ENCODE results near the gene SYT5.

DNA sequence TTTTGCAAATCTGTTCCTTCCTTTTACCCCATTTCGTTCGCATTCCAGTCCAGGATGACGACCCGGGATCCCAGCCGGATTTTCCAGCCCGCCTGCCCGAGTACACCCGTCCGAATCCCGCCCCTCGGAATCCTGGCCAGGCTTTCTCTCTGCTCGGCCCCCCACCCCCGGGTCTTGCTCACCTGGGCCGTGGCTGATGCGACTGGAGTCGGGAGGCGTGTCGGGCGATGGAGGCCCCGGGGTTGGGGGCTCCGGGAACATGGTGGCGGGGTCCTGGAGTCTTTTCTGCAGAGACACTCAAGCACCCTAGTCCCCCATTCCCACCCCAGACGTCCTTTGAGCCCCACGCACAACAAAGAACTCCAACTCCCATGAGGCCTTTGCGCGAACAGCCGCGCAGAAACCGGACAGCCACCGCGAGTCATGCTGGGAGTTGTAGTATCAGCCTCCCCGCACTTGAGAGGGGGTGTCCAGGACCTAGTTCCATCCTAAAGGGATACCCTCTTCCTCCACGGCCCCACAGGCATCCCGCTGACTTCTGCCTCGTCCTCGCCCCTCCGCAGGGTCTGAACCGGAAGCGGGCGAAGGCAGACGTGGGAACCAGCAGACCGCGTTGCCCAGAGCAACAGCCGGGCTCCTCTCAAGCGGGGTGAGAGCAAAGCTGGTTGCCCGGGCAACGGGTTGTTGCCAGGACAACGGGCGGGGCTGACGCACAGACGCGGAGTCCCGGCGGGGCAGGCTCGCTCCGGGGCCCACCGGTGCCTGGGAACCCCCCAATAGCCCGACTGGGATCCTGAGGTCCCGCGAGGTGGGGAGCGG is 1.1 kb downstream of the SYT5 start:
- TF ChIP-seq CTCF (IDR thresholded peaks at IDR 0.05): no peak
- no peak for TF ChIP-seq POLR2AphosphoS5 (IDR thresholded peaks at IDR 0.05)
- no peak for TF ChIP-seq POLR2A (IDR thresholded peaks at IDR 0.05)

Data from prostate gland (tissue), 2 donors.